GM21447 (cell line): ENCODE data around the gene OR2T29.
"Not testable (repeated sequence)": the region's sequence is repeated elsewhere in the genome, so short reads cannot be mapped to it uniquely, and the experiment has no call there.

ENCODE experiments used
- ATAC-seq: cut with Tn5 transposase; IDR thresholded peaks from one replicate; pipeline ENCODE4 v1.9.1; 2021; ENCODE audit not compliant: unreplicated experiment

The OR2T29 gene

GRCh38 chr1:248562672-248563071, at the start of gene OR2T29:
TSS of gene OR2T29 (minus strand) at chr1:248562772. CDS start at chr1:248559491, 3,281 bp downstream.
- ATAC-seq, result not testable (repeated sequence)

- no peak for ATAC-seq
These were observed 49.4 kb upstream of the OR2T29 start for GRCh38 chr1:248611883-248612414.

GRCh38 chr1:248610301-248610700, 47.7 kb upstream of the OR2T29 start:
- no peak for ATAC-seq

GRCh38 chr1:248599396-248599795, 36.8 kb upstream of the OR2T29 start:
- no peak for ATAC-seq

DNA sequence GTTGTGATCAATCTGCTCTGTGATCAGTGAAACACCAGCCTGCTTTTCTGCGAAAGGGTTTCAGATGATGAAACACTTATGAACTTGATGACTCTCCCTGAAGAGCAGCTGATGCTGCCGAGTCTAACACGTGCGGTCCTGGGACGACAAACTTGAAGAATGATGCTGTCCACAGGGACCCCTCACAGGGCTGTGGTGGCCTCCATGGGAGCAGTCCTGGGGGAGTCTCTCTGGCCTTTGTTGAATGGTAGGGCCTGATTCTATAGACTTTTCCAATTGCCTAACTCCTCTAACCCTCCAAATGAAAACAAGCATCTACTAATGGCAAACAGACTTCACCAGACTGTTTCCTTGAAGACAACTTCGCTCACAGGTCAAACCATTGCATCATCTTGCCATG, 35.0 kb upstream of the OR2T29 start, which contains the start of gene OR2T10:
OR2T10 (minus strand) TSS at position 112 of the 400 bp plus-strand sequence. CDS start 3,932 bp downstream, outside the sequence.
- ATAC-seq, result no peak

DNA sequence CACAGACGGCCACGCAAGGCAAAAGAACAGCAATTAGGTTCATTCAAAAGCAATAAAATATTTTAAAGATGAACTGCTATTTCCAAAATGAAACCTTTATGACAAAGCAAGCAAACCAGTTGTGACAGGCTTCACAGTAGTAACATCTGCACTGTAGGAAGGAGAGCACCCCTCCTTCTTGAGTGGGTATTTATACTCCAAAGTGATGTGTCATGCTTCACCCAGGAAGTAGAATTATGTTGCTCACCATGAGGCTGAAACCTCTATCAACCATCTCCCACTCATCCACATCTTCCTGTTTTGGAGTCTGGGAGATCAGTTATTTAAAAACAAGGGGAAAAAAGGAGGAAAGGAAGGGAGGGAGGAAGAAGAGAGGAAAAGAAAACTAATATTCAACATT, 34.0 kb upstream of the OR2T29 start:
- ATAC-seq, result no peak

DNA sequence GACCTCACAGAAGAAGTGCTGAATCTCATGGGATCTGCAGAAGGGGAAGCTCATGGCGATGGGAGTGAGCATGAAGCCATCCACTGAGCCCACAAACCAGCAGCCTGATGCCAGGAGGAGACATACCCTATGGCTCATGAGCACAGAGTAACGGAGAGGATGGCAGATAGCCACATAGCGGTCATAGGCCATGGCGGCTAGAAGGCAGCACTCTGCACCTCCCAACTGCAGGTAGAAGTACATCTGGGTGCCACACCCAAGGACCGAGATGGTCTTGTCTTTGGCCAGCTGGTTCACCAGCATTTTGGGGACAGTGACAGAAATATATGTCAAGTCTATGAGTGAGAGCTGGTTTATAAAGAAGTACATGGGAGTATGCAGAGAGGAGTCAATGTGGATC, 30.7 kb upstream of the OR2T29 start:
- no peak for ATAC-seq

DNA sequence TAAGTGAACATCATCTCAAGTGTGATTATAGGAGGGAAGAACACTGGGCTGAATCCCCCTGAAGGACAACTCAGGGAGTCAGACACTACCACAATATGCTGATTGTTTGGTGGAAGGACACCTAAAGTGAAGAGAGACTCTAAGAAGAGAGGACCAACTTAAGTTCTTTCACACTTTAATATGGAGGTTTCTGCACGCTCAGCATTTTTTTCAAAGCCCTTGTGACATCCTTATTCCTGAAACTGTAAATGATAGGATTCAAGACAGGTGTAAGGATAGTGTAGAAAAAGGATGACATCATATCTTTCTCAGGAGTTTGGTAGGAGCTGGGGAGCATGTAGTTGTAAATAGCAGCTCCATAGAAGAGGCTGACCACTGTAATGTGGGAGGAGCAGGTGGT, 30.1 kb upstream of the OR2T29 start:
- no peak for ATAC-seq

DNA sequence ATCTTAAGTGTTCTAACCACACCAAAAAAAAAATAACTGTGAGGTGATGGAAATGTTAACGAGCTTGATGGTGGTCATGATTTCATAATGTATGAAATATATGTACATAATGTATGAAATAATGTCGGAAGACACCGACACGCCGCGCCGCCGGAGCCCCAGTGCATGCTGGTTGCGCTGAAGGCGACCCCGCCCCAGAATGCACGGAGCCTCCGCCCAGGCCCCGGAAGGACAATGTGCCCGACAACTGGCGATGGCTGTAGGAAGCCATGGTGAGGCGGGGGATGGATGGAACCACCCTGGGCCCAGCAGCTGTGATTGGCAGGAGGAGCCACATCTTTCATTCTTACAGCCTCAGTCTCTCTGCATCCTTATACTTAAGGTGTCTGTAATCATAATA, 27.5 kb upstream of the OR2T29 start:
- ATAC-seq, result no peak

DNA sequence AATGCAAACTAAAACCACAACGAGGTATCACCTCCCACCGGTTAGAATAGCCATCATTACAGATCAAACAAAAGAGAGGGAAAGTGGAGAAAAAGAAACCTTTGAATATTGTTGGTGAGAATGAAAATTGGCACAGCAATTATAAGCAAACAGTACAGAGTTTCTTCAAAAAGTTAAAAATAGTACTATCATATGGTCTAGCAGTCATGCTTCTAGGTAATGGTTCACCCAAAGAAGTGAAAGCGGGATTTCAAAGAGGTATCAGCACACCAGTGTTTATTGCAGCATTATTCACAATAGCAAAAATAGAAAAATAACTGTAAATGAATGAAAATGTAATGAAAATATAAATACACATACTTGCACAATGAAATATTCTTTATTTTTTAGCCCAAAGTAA, 26.8 kb upstream of the OR2T29 start:
- no peak for ATAC-seq

DNA sequence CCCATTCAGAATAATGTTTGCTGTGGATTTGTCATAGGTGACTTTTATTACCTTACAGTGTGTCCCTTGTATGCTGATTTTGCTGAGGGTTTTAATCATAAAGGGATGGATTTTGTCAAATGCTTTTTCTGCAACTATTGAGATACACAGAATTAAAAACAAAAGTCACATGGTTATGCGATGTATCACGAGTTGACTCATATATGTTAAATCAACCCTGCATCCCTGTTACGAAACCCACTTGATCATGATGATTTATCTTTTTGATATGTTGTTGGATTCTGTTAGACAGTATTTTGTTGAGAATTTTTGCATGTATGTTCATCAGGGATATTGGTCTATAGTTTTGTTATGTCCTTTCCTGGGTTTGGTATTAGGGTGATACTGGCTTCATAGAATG, 22.7 kb upstream of the OR2T29 start:
- ATAC-seq, result no peak

GRCh38 chr1:248576260-248576980, 13.8 kb upstream of the OR2T29 start:
- no peak for ATAC-seq

- ATAC-seq, result not testable (repeated sequence)
These were observed 12.1 kb upstream of the OR2T29 start, which contains the start of gene OR2T34 for GRCh38 chr1:248574657-248575056. TSS of gene OR2T34 (minus strand) at chr1:248574757. CDS start at chr1:248574757, 0 bp downstream.

- ATAC-seq, result not testable (repeated sequence)
These were observed 11.3 kb upstream of the OR2T29 start for GRCh38 chr1:248573856-248574255.

GRCh38 chr1:248572049-248572448, 9.5 kb upstream of the OR2T29 start:
- ATAC-seq, result peak; percentile 92

DNA sequence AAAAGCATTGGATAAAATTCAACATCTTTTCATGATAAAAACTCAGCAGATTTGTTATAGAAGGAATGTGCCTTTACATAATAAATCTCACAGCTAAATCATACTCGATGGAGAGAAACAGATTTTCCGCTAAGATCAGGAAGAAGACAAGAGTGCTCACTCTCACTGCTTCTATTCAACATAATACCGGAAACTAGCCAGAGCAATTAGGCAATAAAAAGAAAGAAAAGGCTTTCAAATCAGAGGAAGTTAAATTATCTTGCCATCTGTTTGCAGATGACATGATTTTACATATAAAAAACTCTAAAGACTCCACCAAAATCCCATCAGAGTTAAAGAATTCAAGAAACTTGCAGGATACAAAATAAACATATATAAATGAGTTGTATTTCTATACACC, 8.2 kb upstream of the OR2T29 start:
- ATAC-seq, result not testable (repeated sequence)

DNA sequence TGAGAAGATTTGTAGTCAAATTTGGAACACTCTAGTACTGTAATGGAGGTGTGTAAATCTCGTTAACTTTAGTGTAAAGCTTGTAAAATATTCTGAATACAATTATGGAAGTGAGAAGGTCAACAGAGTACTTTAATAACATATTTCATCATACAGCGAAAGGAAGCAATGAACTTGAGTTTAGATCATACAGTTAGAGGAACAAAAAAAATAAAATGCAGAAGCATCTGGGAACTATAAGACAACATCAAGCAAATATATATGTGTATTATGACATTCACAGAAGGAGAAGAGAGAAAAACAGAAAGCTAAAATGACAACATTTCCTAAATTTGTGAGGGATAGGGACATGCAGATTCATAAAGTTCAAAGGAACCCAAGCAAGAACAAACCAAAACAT, 6.5 kb upstream of the OR2T29 start:
- ATAC-seq, result not testable (repeated sequence)

DNA sequence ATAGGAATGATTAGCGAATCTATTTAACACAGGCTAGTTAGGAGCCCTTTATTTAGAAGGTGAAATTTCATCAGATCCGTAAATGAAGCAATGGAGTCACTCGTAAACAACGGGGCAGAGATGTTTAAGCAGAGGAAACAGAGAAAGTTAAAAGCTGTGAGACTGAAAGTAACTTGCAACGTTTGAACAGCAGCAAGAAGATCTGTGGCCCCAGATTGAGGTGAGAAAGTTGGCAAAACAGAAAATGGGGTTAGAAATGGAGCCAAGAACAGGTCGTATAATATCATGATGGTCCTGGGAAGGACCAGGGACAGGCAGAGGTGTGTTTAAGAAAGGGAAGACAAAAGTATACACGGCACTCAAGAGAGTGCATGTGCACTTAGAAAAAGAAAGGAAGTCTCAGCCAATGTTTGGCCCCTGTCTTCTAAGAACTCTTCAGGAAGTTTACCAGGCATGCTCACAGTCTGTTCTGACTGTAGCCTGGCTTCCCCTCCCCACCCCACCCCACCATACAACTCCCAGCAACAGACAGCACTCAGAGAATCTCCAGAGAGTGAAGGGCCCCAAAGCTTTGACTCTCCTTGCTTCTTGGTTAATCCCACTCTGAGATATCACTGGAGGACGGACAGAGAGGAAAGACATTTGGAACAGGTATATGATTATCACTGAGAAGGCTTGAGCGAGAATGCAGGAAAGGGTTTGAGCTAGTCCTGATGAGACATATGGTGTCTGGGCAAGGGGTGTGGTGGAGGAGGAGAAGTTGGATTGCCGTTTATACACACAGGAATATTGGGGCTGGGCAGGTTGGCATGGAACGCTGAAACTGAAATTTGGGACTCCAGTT, 3.2 kb upstream of the OR2T29 start:
- ATAC-seq, result peak; percentile 65

- not testable (repeated sequence) for ATAC-seq
These were observed 11.5 kb downstream of the OR2T29 start for GRCh38 chr1:248551027-248551426.

- ATAC-seq, result not testable (repeated sequence)
These were observed 15.2 kb downstream of the OR2T29 start for GRCh38 chr1:248547383-248547782.

- not testable (repeated sequence) for ATAC-seq
These were observed 25.1 kb downstream of the OR2T29 start for GRCh38 chr1:248537449-248537848.

DNA sequence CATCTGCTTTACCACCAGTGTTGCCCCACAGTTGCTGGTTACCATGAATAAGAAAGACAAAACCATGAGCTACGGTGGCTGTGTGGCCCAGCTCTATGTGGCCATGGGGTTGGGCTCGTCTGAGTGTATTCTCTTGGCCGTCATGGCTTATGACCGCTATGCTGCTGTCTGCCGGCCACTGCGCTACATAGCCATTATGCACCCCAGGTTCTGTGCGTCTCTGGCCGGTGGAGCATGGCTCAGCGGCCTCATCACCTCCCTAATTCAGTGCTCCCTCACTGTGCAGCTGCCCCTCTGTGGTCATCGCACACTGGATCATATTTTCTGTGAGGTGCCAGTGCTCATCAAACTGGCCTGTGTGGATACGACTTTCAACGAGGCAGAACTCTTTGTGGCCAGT, 40.7 kb downstream of the OR2T29 start:
- no peak for ATAC-seq
